Measurements from ENCODE around the gene ACLY.

ACLY gene

DNA sequence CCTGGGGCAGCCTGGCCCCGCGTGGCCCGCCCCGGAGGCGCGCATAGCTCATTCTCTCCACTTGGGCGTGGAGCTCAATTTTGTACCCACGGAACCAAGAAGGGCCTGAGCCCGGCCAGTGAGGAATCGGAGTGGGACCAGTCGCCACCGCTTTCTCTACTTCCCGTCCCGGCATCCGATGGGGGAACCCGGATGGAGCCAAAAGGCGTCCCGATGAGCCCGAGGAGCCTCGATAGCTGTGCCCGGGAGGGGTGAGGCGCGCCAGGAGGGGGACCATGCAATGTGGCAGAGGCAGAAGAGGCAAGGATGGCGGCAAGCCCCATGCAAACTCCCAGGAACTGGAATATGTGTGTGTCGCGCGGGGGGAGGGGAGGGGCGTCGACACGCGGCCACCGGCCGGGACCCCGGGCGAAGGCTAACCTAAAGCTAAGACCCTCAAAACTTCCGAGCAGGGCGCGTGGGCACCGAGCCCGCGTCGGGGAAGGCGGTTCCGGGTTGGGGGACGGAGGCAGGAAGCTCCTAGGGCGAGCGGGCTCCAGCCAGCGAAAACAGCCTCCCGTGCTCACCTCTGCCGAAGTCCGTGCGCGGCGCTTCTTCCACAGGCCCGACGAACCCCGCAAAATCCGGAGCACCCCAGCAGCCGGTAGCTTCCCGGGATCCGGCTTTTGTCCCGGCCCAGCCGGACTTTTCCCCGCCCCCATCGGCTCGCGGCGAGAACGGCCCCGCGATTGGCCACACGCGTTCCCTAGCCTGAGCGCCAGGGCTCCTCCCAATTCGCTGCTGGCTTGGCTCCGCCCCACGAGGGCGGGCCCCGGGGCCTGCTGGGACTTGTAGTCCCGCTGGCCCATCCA is at the start of gene ACLY:
TSS of gene ACLY (minus strand) at position 638 of the 851 bp plus-strand sequence. CDS start 5,078 bp downstream, outside the sequence.
- DNase-seq: peak; percentile 98

DNA sequence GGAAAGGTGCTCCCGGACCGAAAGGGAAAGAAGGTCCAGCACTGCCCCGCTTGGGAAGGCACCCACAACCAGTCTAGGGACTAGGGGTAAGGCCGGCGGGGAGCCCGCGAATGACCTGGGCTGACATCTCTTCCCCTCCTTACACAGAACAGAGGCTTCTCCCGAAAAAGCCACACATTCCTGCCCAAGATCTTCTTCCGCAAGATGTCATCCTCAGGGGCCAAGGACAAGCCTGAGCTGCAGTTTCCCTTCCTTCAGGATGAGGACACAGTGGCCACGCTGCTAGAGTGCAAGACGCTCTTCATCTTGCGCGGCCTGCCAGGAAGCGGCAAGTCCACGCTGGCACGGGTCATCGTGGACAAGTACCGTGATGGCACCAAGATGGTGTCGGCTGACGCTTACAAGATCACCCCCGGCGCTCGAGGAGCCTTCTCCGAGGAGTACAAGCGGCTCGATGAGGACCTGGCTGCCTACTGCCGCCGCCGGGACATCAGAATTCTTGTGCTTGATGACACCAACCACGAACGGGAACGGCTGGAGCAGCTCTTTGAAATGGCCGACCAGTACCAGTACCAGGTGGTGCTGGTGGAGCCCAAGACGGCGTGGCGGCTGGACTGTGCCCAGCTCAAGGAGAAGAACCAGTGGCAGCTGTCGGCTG is 49.3 kb upstream of the ACLY start:
- DNase-seq: no peak

DNA sequence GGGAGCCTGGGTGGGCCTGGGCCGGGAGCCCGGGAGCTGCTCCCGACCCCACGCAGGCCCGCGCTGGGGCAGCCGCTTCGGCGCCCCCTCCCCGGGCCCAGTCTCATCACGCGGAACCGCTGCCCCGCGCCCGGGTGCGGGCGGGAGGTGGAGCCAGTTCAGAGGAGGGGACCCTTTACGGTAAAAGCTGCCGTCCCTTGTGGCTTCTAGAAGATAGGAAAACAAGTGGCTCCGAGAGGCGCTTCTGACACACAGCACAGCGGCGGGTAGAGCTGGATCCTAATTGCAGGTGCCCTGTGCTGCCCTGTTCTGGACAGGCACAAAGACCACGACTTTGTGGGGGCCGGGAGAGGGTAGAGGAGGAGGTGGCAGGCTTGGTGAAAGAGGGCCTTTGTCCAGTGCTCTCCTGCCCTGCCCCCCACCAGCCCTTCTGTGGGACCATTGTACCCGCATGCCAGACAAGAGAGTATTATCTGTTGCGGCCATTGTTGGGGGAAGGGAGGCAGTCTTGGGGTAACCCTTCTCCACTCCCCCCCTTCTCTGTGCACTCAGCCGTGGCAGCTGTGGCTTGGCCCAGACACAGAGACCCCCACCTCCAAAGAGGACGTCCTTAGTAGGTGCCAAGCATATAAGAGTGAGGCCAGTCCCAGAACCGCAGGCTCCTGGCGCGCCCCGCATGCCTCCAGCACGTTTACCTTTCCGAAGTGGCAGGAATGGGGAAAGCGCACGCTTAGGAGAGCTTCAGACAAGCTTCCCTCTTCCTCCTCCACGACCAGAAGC is 48.6 kb upstream of the ACLY start:
- peak; percentile 46 for DNase-seq

DNA sequence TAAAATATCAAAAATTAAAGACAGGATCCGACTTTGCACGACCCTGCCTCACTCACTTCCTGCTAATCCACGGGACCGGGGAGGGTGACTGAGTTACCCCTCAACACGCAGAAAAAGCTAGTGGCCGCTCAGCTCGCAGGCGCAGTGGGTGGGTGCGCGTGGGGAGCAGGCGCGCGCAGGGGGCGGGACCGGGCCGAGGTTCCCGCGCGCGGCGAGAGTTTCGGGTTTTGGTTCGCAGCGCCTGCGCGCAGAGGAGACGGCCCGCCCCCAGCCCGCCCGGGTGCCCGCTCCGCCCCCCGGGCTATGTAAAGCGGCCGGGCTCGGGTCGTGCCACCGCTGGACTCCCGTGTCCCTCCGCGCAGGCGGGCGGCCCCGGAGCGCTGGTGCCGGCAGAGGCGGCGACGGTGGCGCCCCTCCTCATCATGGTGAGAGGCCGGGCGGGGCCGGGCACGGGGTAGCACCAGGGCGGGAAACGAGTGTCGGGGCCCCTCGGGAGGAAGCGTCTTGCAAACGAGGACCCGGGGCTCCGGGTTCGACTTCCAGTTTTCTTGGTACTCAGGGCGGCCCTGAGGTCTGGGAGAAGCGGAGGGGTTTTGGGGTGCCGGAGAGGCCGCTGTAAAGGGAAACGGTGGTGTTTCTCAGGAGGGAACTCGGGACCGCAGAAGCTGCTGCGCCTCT is 47.9 kb upstream of the ACLY start, which contains the start of gene CNP:
TSS of gene CNP (plus strand) at position 333 of the 678 bp plus-strand sequence. CDS start at position 423, 90 bp downstream.
- peak; percentile 93 for DNase-seq

DNA sequence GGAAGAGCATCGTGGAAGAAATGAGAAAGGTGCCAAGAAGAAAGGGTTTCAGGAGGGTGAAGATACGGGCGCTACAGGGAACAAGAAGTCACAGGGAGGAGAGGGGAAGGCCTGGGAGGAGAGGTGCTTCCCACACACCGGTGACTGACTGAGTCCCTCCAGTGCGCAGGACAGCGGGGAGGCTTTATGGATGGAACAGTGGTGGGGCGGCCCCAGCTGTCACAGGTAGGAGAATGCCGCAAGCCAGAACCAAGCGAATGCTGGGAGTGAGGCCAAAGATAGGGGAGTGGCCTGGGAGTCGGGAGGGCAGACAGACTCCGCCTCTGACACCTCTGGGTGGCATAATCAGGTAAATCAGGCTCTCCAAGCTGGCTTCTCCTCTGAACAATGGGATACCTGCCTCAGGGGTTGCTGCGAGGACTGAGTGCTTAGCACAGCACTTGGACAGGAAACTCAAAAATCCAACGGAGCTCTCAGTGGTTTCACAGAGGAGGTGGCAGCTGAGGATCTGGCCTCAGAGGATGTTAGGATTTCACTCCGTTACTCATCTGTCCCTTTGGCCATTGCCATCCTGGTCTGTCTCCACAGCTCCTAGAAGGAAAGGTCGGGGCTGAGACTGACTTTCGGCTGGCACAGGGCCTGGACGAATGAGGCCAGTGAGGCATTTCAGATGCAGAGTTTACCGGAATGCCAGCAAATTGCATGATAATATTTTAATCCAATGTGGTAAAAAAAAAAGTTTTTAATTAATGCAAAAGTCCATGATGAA is 47.1 kb upstream of the ACLY start:
- no peak for DNase-seq

DNA sequence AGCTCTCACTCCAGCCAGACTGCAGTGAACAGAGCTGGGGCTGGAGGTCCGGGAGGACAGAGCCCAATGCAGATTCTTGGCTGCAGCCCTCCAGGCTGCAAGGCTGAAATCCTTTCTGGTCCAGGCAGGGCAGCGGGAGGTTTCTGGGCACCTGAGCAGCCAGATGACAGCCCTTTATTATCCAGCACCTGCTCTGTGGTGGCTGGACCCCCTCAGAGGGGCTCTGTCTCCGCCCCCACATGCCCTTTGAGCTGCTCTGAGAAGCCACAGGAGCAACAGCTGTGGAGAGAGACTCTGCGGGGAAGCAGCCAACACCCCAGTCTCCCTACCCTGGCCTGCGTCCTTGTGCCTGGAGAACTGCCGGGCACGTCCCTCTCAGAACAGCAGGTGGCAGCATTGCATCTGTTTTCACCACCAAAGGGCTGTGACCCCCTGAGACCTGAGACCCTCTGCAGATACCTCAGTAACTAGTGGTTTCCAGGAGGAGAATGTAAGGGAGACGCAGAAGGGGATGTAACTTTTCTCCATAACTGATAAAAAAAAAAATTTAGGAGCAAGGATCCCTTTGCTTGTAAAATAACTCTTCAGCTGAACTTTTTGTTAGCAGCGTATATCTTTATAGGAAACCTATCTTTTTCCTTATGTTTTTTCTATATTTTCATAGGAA is 44.1 kb upstream of the ACLY start:
- peak; percentile 88 for DNase-seq

- no peak for DNase-seq
Measured at GRCh38 chr17:41962111-41962510, 43.4 kb upstream of the ACLY start.

DNA sequence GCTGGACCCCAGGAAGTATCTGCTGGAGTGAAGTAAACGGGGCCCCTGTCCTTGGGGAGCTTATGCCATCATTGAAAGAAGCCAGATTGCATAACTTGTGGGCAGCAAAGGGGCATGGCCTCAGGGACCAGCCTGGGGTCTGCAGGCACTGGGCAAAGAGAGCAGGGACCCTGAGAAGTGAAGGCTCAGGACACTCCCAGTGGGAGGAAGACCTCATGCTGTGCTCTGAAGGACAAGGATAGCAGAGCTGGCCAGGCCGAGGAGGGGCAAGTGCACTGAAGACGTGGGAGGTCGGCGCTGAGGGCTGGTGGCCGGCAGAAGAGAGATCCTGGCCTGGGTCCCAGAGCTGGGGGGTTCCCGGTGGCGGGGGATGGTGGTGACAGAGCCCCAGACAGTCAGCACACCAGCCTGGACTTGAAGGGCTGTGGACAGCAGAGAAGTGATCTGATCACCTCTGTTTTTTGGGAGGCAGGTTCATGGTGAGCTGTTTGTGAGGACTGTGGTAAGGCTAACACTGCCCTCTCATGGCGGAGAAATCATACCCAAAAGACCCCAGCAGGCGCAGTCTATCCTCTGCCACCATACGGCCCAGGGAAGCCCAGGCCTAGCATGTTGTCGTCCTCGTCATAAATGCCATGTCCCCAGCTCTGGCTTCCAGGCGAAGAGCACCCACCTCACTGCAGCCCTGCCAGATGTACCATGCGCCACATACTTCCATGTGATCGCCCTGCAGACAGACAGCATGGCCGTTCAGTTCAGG is 40.8 kb upstream of the ACLY start:
- no peak for DNase-seq

DNA sequence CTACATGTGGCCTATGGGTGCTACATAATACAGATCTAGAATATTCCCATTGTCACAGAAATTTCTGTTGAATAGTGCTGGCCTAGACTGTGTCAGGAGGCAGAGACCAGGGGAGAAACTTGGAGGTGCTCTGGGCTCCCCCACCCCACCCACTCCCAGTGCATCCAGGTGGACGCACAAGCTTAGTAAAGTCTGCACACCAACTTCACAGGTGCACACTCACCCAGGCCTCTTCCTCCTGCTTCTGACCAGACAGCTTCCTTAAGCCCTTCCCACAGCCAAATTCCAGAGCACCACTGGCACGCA is 40.2 kb upstream of the ACLY start:
- no peak for DNase-seq

DNA sequence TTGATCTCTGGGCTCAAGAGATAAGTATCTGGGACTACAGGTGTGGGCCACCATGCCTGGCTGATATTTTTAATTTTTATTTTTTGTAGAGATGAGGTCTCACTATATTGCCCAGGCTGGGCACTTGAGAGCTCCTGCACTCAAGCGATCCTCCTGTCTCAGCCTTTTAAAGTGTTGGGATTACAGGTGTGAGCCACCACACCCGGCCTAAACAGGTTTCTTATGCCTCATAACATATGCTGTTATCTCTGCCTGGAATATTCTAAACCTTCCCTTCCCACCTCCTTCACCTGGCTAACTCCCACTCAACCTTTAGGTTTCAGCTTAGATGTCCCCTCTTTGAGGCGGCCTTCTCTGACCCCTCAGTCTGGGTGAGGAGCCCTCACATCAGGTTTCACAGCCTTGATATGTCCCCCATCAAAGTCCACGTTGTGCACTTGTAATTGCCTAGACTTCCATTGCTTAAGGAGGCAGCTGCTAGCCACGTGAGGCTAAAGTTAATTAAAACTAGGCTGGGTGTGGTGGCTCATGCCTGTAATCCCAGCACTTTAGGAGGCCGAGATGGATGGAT is 39.2 kb upstream of the ACLY start:
- DNase-seq: no peak

GRCh38 chr17:41957031-41957868 is 38.5 kb upstream of the ACLY start:
- DNase-seq: no peak

- no peak for DNase-seq
Measured at GRCh38 chr17:41956522-41956921, 37.8 kb upstream of the ACLY start.

- no peak for DNase-seq
Measured at GRCh38 chr17:41948762-41949460, 30.2 kb upstream of the ACLY start.

- DNase-seq: no peak
Measured at GRCh38 chr17:41944943-41945342, 26.2 kb upstream of the ACLY start.

DNA sequence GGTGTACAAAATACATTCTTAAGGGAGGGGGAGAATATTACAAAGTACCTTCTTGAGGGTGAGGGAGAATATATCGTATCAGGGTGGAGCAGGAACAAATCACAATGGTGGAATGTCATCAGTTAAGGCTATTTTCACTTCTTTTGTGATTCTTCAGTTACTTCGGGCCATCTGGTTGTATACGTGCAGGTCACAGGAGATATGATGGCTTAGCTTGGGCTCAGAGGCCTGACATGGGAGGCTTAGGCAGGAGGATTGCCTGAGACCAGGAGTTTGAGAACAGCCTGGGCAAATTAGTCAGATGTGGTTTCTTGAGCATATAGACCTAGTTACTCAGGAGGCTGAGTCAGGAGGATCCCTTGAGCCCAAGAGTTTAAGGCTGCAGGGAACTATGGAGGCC is 24.7 kb upstream of the ACLY start:
- DNase-seq: no peak

- DNase-seq: no peak
Measured at GRCh38 chr17:41942626-41943373, 24.0 kb upstream of the ACLY start.

GRCh38 chr17:41941168-41941567 is 22.4 kb upstream of the ACLY start:
- no peak for DNase-seq

DNA sequence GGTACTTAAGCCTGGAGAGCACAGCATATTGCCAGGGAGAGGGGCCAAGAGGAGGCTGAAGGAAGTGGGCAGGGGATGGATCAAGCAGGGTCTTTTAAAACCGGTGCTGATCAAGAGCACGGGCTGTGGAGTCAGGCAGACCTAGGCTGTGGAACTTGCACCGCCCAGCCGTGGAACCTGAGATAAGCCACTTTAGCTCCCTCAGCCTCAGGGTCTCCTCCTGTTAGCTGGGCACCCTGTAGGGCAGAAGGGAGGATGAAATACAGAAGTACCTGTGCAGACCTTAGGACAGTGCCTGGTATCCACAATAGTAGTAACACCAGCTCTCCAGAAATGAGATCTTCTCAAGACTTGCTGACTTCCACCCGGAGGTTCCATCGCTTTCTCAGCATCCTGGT is 20.9 kb upstream of the ACLY start:
- DNase-seq: no peak

Measured in femur (tissue), 1 donor.